HL-60/S4 (cell line): Measurements from ENCODE around the gene ARPP19.
"Not testable (repeated sequence)": the region's sequence is repeated elsewhere in the genome, so short reads cannot be mapped to it uniquely, and the experiment has no call there.

ENCODE experiments used
- in situ Hi-C: fragments of 300-500 bp; cut with MboI; formaldehyde crosslinking; loops from 2 replicates; pipeline ENCODE4 v1.14.3; 2022; ENCODE audit warnings: low sequenced_read_pairs

The ARPP19 gene

DNA sequence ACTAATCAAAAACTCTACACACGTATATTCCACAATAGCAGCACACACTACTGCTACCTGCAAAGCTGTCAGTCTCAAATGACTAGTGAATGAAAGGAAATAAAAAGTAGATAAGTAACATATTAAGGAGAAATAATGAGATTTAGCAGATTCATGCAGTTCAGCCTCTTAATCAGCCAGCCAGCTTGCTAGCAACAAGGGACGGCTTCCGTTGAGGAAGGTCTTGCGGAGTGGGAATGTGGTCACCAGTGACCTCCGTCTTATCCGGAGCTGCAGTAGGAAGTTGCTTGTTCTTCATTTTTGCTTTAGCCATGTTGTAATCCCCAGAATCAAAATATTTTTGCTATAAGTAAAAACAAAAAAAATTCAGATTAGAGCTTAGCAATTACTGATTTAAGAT is 17.1 kb downstream of the ARPP19 start:
- in situ Hi-C loops = no loop called here

DNA sequence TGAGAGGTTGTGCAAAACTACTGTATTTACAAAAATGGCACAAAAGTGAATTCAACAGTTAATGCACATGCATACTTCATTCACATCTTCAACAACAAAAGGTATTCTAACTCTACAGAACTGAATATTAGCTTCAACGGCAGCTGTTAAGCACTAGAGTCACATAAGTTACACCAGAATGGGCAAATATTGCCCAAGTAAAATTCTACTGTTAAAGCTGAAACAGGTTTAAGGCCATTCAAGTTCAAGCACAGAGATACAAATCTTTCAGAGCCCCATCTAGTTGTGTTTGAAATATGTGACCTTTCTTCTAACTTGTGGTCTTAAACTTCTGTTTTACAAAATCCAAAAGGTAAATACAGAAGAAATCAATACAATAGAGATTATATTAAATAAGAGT is 17.6 kb downstream of the ARPP19 start:
- in situ Hi-C loops = not testable (repeated sequence)

DNA sequence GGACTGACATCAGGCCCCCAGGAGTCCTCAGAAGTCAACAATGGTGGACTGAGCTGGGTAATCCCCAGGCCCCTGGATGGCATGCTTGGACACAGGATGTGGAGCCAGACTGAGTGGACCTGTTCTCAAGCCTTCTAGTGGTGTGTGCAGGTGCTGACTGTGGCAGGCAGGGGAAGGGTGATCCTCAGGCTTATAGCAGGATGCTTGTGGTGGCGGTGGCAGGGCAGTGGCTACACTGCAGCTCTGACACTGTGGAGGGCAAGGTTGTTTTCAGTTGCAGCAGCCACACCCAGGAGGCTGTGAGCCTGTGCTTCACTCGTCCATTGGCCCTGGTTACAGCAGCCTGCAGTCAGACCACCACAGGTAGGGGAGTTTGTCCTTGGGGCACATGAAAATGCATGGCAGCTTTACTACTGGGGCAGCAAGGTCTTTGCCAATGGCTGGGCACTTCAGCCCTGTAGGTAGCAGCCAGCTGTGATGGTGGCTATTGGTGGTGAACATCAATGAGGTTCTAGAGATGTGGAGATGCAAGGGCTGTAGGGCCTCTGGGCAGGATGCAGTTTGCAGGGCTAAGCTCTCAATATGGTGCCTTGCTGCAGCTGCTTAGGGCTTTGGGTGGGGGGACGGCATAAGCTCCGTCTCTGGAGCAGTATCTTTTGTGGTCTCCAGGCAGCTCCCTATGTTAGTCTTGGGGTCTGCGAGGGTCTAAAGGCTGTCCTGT is 22.6 kb downstream of the ARPP19 start:
- in situ Hi-C loops = no loop called here

DNA sequence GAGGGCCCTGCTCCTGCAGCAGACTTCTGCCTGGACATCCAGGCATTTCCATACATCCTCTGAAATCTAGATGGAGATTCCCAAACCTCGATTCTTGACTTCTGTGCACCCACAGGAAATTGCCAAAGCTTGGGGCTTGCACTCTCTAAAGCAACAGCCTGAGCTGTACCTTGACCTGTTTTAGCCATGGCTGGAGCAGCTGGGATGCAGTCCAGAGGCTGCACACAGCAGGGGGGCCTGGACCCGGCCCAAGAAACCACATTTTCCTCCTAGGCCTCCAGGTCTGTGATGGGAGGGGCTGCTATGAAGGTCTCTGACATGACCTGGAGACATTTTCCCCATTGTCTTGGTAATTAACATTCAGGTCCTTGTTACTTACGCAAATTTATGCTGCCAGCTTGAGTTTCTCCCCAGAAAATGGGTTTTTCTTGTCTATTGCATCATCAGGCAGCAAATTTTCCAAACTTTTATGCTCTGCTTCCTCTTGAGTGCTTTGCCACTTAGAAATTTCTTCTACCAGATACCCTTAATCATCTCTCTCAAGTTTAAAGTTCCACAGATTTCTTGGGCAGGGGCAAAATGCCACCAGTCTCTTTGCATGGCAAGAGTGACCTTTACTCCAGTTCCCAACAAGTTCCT is 28.3 kb downstream of the ARPP19 start:
- in situ Hi-C loops = no loop called here

DNA sequence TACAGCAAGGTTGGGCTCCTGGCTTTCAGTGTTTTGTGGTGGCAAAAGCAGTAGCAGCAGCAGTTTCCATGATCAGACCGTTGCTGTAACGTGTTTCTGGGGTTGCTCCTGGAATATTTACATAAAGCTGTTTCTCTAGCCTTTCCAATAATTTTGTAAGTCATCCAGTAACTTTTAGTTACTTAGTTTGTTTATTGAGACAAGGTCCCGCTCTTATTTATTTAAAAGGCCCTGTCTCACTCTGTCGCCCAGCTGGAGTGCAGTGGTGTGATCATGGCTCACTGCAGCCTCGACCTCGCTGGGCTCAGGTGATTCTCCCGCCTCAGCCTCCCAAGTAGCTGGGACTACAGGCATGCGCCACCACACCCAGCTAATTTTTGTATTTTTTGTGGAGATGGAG is 31.4 kb downstream of the ARPP19 start:
- in situ Hi-C loops = no loop called here

DNA sequence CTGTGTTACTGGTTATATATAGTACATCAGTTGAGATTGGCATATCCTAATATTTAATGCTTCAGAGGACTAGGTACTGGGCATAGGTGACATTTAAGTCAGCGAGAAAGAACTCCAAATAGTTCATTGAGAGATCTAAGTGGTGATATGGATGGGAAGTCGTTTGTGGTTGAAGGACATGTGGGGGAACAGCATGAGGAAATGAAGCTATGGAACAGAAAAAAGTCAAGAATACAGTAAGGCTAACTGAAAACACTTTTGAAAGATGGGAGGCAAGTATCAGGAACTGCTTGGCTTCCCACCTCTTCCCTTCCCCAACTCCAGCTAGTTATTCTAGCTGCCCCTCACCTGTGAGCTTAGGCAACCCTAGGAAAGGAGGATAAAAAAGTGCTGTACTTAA is 36.4 kb downstream of the ARPP19 start:
- in situ Hi-C loops = no loop called here

DNA sequence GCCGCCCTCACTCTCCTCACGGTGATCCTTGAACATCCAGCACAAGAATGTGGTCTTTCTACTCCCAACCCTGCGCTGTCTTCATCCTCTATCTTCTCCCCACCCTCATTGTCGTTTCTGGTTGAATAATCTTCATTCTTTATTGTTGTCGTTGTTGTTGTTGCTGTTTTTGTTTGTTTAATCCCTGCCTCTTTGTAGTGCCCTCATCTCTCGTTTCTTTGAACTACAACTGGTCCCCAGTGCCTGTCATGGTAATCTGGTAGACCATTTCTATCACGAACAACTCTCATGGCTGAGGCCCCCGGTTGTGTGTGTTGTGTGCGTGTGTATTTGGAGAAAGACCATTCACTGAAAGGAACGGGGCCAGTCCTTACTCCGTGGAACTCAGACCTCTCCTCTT is 38.9 kb downstream of the ARPP19 start:
- in situ Hi-C loops = no loop called here

DNA sequence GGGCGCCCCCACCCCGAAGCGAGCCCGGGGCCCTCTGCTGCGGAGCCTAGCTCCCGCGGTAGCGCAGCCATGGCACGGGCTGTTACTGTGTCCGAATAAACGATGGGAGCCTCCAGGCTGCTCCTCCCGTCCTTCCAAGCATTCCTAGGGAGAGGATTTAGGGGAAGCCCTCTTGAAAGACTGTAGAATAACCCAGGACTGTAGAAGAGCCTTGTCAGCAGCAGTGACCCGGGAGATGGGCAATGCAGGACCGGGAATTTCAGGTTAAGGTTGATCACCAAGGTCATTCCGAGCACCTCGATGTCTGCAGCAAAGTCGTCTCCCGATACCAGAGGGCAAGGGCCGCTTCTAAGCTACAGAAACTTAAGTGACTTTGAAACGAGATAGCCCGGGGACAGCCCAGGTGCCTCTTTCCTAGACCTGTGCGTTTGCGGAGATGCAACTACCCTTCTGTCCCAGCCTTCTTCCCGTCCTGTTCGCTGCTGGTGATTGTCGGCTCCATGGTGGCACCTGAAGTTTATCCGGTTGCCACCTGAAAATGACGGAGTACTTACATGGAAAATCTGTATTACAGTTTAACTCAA is 39.4 kb downstream of the ARPP19 start:
- in situ Hi-C loops = no loop called here

DNA sequence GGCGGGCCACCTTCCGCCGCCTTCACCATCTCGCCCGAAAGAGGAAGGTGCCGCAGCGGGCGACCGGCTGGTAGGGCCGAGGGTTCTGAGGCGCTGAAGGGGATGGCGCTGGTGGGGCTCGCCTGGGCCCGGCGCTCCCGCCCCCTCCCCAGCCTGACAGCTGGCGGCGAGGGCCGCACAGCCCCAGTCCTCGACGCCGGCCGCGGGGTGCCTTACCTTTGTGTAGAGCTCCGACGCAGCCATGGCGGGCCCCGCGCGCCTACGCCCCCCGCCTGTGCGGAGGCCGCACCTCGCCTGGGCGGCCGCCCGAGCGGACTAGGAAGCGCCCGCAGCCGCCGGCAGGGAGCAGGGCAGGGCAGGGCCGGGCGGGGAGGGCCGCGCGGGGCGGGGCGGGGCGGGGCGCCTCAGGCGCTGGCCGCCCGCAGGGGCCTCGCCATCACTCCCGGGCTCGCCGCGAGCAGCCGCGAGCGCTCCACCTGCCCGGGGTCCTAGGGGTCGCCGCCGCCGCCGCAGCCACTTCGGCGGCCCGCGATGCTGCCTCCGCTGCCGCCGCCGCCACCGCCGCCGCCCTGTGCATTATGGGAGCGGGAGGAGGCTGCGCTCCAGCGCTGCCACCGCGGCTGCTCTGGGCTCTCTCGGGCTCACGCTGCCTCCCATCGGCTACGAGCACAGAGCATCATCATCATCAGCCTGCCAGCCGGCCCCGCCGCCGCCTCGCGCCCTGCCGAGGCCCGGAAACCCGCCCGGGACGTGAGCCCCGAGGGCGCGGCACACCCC is 40.1 kb downstream of the ARPP19 start, which contains the start of gene MYO5A:
Gene MYO5A (minus strand): TSS at position 317 of the 777 bp plus-strand sequence. CDS start 74 bp downstream, at position 243.
- in situ Hi-C loops = no loop called here

DNA sequence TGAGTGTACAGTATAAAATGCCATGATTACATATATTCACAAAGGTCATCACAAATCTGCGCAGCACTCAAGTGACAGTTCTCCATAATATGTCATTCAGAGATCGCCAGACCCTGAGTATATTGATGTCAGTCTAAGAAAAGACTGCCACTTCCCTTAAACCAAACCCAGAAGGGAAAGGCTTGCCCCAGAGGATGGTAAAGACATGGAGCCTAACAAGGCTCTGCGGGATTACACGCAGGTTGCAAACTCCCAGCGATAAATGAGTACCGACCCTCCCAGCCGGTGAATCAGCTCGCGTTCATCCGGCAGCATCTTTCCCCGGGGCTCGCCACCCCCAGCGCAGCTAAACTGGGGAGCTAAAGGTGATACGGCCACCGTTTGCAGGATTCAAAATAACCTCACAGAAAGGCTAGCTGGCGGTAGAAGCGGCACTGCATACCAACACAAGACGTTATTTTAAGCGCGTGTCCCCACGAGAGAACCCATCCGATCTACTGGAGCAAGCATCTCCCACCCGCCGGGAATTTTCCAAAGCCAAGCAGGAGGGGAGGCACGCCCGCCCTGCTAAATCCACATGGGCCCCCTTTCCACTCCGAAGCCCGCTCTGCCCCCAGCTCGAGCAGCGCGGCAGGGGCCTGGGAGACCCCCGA is 40.8 kb downstream of the ARPP19 start:
- in situ Hi-C loops = no loop called here

DNA sequence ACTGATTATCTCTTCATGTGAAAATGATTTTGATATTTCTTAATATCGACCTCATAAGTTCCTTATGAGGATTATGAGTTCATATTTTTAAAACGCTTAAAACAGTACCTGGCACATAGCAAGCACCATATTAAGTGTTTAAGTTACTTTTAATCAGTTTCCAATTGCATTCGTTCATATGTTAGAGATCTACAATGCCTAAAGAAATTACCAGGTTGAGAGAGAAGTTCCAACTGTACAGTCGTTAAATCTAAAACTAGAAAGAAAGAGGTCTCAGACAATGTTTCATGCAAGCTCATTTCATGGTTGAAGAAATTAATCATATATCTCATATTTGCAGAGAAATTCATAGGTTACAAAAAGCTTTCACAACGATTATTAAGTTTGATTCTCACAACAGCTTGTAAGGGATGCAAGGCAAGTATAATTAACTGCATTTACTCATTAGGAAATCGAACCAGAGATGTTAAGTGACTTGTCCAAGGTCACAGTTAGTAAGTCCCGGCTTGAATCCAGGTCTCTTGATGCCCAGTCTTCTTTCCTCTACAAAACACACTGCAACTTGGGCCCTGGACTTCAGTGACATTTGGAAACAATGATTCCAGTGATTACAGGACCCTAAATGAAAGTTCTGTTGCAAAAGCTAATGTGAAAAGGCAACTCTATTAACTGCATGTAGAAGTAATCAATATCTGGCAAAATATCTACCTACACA is 41.5 kb downstream of the ARPP19 start:
- in situ Hi-C loops = no loop called here

DNA sequence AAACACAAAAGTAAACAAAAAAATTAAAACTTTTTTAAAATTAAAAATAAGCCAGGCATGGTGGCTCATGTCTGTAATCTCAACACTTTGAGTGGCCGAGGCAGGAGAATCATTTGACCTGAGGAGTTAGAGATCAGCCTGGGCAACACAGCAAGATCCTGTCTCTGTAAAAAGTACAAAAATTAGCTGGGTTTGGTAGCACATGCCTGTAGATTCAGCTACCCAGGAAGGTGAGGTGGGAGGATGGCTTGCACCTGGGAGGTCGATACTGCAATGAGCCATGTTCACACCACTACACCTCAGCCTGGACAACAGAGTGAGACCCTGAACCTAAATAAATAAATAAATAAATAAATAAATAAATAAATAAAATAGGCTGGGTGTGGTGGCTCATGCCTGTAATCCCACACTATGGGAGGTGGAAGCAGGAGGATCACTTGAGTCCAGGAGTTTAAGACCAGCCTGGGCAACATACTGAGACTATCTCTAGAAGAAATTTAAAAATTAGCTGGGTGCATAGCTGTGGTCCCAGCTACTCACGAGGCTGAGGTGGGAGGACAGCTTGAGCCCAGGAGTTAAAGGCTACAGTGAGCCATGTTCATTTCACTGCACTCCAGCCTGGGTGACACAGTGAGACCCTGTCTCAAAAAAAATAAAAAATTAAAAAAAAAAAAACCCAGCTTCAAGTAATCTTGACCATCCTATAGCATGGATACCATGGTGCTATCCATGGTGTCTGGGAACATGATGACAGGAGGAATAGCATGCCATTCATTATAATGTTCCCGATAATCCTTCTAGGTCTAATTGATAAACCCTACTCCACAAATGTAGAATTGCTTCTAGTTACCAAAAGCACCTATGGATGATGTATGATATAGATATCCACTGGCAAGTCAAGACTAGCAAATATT is 44.4 kb downstream of the ARPP19 start:
- in situ Hi-C loops = no loop called here

DNA sequence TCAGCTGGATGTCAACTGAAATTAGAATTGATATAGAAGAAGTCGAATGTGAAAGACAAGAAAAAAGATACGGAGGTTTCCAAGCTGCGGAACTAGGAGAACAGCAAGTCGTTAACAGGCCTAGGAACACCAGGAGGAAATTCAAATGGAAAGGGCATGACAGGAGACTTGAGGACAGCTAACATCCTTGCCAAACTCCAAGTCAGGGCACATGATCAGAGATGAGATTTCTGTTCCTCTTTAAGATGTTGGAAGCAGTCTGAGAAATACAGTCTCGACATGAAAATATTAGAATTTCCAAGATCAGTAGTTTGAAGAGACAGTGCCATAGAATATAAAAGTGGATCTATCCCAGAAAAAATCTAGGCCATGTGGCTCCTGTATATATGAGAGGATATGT is 45.2 kb downstream of the ARPP19 start:
- in situ Hi-C loops = no loop called here

DNA sequence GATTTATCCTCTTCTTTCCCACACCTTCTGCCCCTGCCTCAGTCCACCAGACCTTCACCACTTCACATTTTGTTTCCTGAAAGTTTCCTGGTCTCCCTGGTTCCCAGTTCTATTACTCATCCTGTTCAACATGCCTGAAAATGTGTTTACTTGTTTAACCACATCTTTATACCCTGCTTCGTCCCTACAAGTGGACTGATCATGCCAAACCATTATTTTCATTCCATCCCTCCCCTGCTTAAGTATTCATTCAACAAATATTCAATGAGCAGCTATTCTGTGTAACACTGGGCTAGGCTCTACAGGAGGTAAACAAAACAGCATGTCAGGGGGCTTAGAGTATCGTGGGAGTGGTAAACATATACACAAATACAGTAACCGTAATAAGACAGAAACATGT is 45.6 kb downstream of the ARPP19 start:
- in situ Hi-C loops = no loop called here

DNA sequence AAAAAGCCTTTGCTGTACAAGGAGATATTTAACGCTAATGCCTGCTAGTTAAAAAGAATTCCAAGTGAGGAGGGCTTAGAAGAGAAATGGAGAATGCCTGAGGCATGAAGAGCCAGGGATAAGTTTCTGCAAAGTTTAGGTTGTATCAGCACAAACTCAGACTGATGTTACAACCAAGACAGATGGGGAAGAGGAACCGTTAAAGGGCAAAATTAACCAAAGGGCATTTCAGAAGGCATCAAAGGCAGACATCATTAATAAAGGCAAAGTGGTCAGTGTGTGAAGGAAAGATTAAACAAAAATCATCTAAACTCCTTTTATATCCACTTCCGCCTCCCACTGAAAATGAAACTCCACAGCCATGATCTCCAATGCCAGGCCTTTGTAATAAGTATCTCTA is 47.1 kb downstream of the ARPP19 start:
- in situ Hi-C loops = no loop called here

DNA sequence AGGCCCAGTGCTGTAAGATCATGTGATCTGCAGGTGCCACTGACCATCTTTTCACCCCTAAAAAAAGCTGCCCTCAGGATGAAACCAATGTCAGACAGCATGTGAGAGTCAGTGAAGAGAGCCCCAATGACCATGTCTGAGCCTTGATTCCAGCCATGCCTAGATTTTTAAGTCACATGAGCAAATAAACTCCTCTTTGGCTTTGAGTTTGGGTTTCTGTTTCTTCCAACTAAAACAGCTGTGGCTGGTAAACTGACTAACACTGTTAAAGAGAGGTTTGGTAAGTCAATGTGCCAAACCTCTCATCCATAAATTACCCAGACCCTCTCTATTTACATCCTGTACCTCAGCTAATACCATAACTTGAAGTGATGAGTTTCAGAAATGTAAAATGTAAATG is 48.4 kb downstream of the ARPP19 start:
- in situ Hi-C loops = no loop called here

DNA sequence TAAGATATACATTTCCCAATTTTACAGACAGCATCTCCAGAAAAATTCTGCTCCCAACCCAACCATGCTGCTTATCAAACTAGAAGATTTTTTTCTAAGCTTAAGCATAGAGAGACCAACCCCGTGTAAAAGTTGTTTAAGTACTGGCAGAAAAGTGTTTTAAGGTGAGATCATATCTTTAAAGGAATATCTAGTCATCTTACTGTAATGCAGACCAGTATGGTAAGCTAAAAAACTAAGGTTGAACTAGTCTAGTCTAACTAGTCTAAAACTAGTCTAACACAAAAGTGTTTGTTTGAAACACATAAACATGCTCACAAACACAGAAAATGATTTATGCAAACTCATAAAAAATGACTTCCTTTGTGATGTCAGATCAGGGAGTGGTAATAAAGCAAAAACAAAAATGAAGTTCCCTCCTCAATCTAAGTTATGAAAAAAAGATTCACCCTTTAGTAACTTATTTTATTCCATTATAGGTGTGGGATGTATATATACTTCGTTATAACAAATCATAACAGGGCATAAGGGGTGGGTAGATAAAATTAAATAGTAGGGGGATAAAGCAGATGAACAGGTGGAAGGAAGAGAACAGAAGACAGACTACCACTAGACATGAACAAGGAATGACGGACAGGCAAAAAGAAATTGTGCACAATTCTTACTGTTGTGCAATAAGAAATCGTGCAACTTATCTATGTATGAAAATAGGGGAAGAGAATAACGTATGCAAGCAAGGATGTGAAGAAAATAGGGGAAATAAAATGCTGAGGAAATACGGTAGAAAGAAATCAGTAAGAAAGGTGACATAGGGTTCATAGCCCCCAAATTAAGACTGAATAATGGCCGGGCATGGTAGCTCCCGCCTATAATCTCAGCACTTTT is 50.1 kb downstream of the ARPP19 start:
- in situ Hi-C loops = no loop called here

DNA sequence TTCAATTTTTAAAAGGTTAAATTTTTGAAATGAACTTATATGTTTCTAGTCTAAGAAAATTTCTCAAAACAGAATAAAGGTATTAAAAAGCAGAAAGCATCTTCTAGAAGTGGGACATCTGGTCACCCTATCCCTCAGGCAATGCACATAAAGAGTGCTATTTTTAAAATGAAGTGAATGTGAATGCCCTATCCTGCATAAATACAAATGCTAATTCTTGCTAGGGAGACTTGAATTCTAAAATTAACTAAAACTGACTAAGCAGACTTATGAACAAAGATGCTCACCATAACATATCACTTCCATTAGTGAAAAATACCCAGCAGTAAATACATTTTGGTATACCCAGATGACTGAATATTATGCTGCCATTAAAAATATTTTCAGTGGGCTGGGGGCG is 51.8 kb downstream of the ARPP19 start:
- in situ Hi-C loops = no loop called here
